ENCODE results near the gene BCL6. TPM values are rescaled to one million over a fixed set of nuclear protein-coding genes. Genes with fewer than 3 reads are reported as not detected.

The BCL6 gene
- 2.8 and 6.8 TPM in 2 replicates for total RNA-seq (2014; rRNA removed; shearing (Covaris generic))

GRCh38 chr3:187745201-187746058 is at the start of gene BCL6:
TSS of gene BCL6 (minus strand) at chr3:187745468. CDS start at chr3:187733693, 11,775 bp downstream.
- Histone ChIP-seq H3K36me3 (replicated peaks; ENCODE audit: control insufficient read depth, insufficient read depth, low read length) (no peaks in the 10 kb centered on the region), H3K27me3 (ENCODE audit: control insufficient read depth, insufficient read depth, low read length) (peaks cover 28% of the 10 kb centered on the region), H3K4me3 (ENCODE audit: insufficient read depth, low read depth, low read length) (peak within 1 kb of the TSS; percentile 79)
- DNase-seq = peak; percentile 88

GRCh38 chr3:187794731-187795130 is 49.5 kb upstream of the BCL6 start:
- Histone ChIP-seq H3K4me3 (ENCODE audit: insufficient read depth, low read depth, low read length) (no peak overlapping the region), H3K36me3 (replicated peaks; ENCODE audit: control insufficient read depth, insufficient read depth, low read length) (no peaks in the 10 kb centered on the region), H3K27me3 (ENCODE audit: control insufficient read depth, insufficient read depth, low read length) (no peaks in the 10 kb centered on the region)
- DNase-seq = no peak

- no peak overlapping the region for H3K4me3 ChIP-seq (ENCODE audit: insufficient read depth, low read depth, low read length)
- H3K36me3 ChIP-seq (replicated peaks; ENCODE audit: control insufficient read depth, insufficient read depth, low read length) = no peaks in the 10 kb centered on the region
- no peaks in the 10 kb centered on the region for H3K27me3 ChIP-seq (ENCODE audit: control insufficient read depth, insufficient read depth, low read length)
- DNase-seq = no peak
Measured at GRCh38 chr3:187793618-187794017, 48.4 kb upstream of the BCL6 start.

GRCh38 chr3:187792521-187792920 is 47.3 kb upstream of the BCL6 start:
- H3K36me3 ChIP-seq (replicated peaks; ENCODE audit: control insufficient read depth, insufficient read depth, low read length) = no peaks in the 10 kb centered on the region
- no peak overlapping the region for H3K4me3 ChIP-seq (ENCODE audit: insufficient read depth, low read depth, low read length)
- no peaks in the 10 kb centered on the region for H3K27me3 ChIP-seq (ENCODE audit: control insufficient read depth, insufficient read depth, low read length)
- no peak for DNase-seq

GRCh38 chr3:187789872-187790271 is 44.6 kb upstream of the BCL6 start:
- H3K27me3 ChIP-seq (ENCODE audit: control insufficient read depth, insufficient read depth, low read length) = no peaks in the 10 kb centered on the region

GRCh38 chr3:187788984-187789857 is 44.0 kb upstream of the BCL6 start:
- no peaks in the 10 kb centered on the region for H3K36me3 ChIP-seq (replicated peaks; ENCODE audit: control insufficient read depth, insufficient read depth, low read length)
- DNase-seq = no peak
- H3K4me3 ChIP-seq (ENCODE audit: insufficient read depth, low read depth, low read length) = no peak overlapping the region
- no peaks in the 10 kb centered on the region for H3K27me3 ChIP-seq (ENCODE audit: control insufficient read depth, insufficient read depth, low read length)

More at GRCh38 chr3:187789872-187790271, 44.6 kb upstream of the BCL6 start:
- no peaks in the 10 kb centered on the region for H3K36me3 ChIP-seq (replicated peaks; ENCODE audit: control insufficient read depth, insufficient read depth, low read length)
- H3K4me3 ChIP-seq (ENCODE audit: insufficient read depth, low read depth, low read length) = no peak overlapping the region
- DNase-seq = no peak

- no peaks in the 10 kb centered on the region for H3K27me3 ChIP-seq (ENCODE audit: control insufficient read depth, insufficient read depth, low read length)
- no peaks in the 10 kb centered on the region for H3K36me3 ChIP-seq (replicated peaks; ENCODE audit: control insufficient read depth, insufficient read depth, low read length)
- no peak for DNase-seq
- H3K4me3 ChIP-seq (ENCODE audit: insufficient read depth, low read depth, low read length) = no peak overlapping the region
Measured at GRCh38 chr3:187783098-187783497, 37.8 kb upstream of the BCL6 start.

- no peak overlapping the region for H3K4me3 ChIP-seq (ENCODE audit: insufficient read depth, low read depth, low read length)
- DNase-seq = no peak
- no peaks in the 10 kb centered on the region for H3K36me3 ChIP-seq (replicated peaks; ENCODE audit: control insufficient read depth, insufficient read depth, low read length)
- no peaks in the 10 kb centered on the region for H3K27me3 ChIP-seq (ENCODE audit: control insufficient read depth, insufficient read depth, low read length)
Measured at GRCh38 chr3:187782006-187782405, 36.7 kb upstream of the BCL6 start.

GRCh38 chr3:187781001-187781400 is 35.7 kb upstream of the BCL6 start:
- Histone ChIP-seq H3K36me3 (replicated peaks; ENCODE audit: control insufficient read depth, insufficient read depth, low read length) (no peaks in the 10 kb centered on the region), H3K4me3 (ENCODE audit: insufficient read depth, low read depth, low read length) (no peak overlapping the region), H3K27me3 (ENCODE audit: control insufficient read depth, insufficient read depth, low read length) (no peaks in the 10 kb centered on the region)
- DNase-seq = no peak

- H3K36me3 ChIP-seq (replicated peaks; ENCODE audit: control insufficient read depth, insufficient read depth, low read length) = no peaks in the 10 kb centered on the region
- no peak for DNase-seq
- H3K4me3 ChIP-seq (ENCODE audit: insufficient read depth, low read depth, low read length) = no peak overlapping the region
- no peaks in the 10 kb centered on the region for H3K27me3 ChIP-seq (ENCODE audit: control insufficient read depth, insufficient read depth, low read length)
Measured at GRCh38 chr3:187778726-187779125, 33.5 kb upstream of the BCL6 start.

GRCh38 chr3:187777331-187777941 is 32.2 kb upstream of the BCL6 start:
- no peak overlapping the region for H3K4me3 ChIP-seq (ENCODE audit: insufficient read depth, low read depth, low read length)
- no peaks in the 10 kb centered on the region for H3K27me3 ChIP-seq (ENCODE audit: control insufficient read depth, insufficient read depth, low read length)
- no peak for DNase-seq
- H3K36me3 ChIP-seq (replicated peaks; ENCODE audit: control insufficient read depth, insufficient read depth, low read length) = no peaks in the 10 kb centered on the region

- Histone ChIP-seq H3K27me3 (ENCODE audit: control insufficient read depth, insufficient read depth, low read length) (no peaks in the 10 kb centered on the region), H3K36me3 (replicated peaks; ENCODE audit: control insufficient read depth, insufficient read depth, low read length) (no peaks in the 10 kb centered on the region), H3K4me3 (ENCODE audit: insufficient read depth, low read depth, low read length) (no peak overlapping the region)
- no peak for DNase-seq
Measured at GRCh38 chr3:187775549-187775948, 30.3 kb upstream of the BCL6 start.

- Histone ChIP-seq H3K27me3 (ENCODE audit: control insufficient read depth, insufficient read depth, low read length) (no peaks in the 10 kb centered on the region), H3K4me3 (ENCODE audit: insufficient read depth, low read depth, low read length) (no peak overlapping the region), H3K36me3 (replicated peaks; ENCODE audit: control insufficient read depth, insufficient read depth, low read length) (no peaks in the 10 kb centered on the region)
- DNase-seq = no peak
Measured at GRCh38 chr3:187774185-187774789, 29.0 kb upstream of the BCL6 start.

Data from H7 (cell line).